Skeletal muscle satellite cell (primary cell): ENCODE results near the gene YBX2.

Source experiments
- H3K27me3 ChIP-seq: 2 replicates; pipeline ENCODE4 v1.7.0; 2013; ENCODE audit warnings: low read length; ENCODE audit not compliant: control insufficient read depth, insufficient read depth
- H3K36me3 ChIP-seq: 2 replicates; pipeline ENCODE4 v1.7.0; 2013; ENCODE audit warnings: mild to moderate bottlenecking, control low read depth, low read length; ENCODE audit not compliant: insufficient read depth
- H3K4me1 ChIP-seq: 2 replicates; pipeline ENCODE4 v1.7.0; 2013; ENCODE audit warnings: low read length; ENCODE audit not compliant: control insufficient read depth, insufficient read depth
- H3K4me2 ChIP-seq: 2 replicates; pipeline ENCODE4 v1.7.0; 2013; ENCODE audit warnings: mild to moderate bottlenecking, low read length
- H3K4me3 ChIP-seq: 2 replicates; pipeline ENCODE4 v1.7.0; 2013; ENCODE audit warnings: low read length
- H3K9ac ChIP-seq: 2 replicates; pipeline ENCODE4 v1.7.0; 2013; ENCODE audit warnings: mild to moderate bottlenecking, low read depth, low read length, moderate library complexity
- H3K9me3 ChIP-seq: replicated peaks from 2 replicates; pipeline ENCODE4 v1.7.0; 2013; ENCODE audit warnings: mild to moderate bottlenecking, control low read depth, low read length

YBX2 gene

DNA sequence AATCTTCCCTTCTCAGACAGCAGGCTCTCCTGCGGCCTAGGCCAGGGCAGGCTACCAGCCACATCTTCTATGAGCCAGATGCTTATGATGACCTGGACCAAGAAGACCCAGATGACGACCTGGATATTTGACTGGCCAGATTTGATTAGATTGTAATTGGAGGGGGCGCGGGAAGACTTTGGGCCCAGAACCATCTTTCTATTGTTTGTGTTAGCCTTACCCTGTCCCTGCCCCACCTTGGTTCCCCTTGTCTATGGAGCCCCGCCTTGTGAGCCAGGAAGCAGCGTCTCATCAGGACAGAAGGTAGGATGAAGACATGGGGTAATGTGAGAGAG lies 34.9 kb downstream of the YBX2 start:
- no peak overlapping the region for H3K4me3 ChIP-seq
- H3K27me3 ChIP-seq: no peaks in the 10 kb centered on the region
- H3K4me1 ChIP-seq: peaks cover 53% of the 10 kb centered on the region
- H3K9ac ChIP-seq: no peak overlapping the region
- H3K36me3 ChIP-seq: peaks cover 28% of the 10 kb centered on the region
- no peaks in the 10 kb centered on the region for H3K9me3 ChIP-seq
- peak overlapping the region; percentile 60 for H3K4me2 ChIP-seq

DNA sequence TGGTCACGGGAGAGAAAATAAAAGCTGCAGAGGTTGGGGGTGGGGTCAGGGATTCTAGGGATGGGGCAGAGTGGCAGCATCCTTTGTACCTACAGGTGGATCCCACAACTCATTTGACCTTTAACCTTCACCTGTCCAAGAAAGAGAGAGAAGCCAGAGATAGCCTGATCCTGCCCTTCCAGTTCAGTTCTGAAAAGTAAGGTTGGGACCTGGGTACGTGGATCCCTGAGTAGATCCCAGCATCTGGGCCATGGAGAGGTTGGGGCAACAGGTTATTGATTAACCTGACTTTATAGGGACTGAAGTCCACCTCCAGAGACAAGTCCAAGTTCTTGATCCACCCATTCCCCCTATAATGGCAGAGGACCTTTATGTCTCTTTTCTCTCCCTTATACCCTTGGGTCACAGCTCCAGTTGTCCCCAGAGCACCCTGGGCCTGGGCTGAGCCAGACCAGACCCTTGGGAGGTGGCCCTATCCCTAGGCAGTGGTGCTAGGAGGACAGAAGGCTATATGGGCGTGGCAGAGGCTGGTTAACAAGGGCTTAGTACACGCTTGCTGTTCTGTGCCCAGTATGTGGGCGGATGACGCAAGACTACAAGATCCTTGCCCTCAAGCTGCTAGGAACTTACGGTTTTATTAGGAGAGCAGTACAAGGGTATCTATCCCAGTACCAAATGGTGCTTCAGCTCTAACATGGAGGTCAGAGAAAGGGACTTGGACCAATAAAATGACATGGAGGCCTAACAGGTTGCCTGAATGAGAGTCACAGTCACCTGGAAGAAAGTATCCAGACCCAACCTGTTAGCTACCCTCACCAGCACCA lies 35.5 kb downstream of the YBX2 start:
- peaks cover 49% of the 10 kb centered on the region for H3K4me1 ChIP-seq

DNA sequence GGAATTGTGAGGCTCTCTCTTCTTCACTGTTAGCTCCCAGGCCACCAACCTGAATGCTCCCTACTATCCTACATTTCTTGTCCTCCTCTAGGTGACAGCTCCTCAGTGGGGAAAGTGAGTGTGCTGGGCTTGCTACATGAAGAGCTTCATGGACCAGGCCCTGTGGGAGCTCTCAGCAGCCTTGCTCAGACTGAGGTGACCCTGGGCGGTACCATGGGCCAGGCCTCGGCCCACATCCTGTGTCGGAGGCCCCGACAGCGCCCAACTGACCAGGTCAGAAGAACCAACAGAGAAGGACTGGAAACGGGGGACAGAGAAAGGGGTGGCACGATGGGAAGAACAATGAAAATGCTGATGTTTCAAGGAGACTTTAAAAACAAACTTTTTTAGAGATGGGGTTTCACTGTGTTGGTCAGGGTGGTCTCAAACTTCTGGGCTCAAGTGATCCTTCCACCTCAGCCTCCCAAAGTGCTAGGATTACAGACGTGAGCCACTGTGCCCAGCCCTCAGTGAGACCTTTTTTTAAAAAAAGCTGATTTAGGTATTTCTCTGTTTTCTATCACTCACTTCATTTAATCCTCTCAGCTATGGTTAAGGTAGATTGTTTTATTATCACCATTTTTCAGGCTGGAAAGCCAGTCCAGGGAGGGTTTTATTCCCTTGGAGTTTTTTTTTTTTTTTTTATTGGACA lies 37.5 kb downstream of the YBX2 start:
- Histone ChIP-seq H3K9ac (no peak overlapping the region), H3K4me2 (no peak overlapping the region), H3K9me3 (no peaks in the 10 kb centered on the region), H3K4me1 (peaks cover 36% of the 10 kb centered on the region), H3K4me3 (no peak overlapping the region), H3K27me3 (no peaks in the 10 kb centered on the region), H3K36me3 (peaks cover 34% of the 10 kb centered on the region)

More for the DNA sequence above, 35.5 kb downstream of the YBX2 start:
- no peak overlapping the region for H3K4me3 ChIP-seq
- H3K36me3 ChIP-seq: peaks cover 33% of the 10 kb centered on the region
- no peaks in the 10 kb centered on the region for H3K9me3 ChIP-seq
- H3K4me2 ChIP-seq: peak overlapping the region; percentile 60
- H3K27me3 ChIP-seq: no peaks in the 10 kb centered on the region
- H3K9ac ChIP-seq: peak overlapping the region; percentile 49

DNA sequence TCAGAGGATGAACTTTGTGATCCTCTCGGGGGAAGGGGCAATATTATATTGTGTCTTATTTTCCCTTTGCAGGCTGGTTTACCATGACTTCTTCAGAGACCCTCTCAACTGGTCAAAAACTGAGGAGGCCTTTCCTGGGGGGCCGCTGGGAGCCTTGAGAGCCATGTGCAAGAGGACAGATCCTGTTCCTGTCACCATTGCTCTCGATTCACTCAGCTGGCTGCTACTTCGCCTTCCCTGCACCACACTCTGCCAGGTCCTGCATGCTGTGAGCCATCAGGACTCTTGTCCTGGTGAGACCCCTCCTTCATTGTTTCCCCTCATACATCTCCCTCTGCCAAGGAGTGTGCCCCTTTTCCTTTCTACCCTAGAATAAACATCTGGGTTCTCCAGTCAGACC lies 39.9 kb downstream of the YBX2 start:
- Histone ChIP-seq H3K9me3 (no peaks in the 10 kb centered on the region), H3K4me3 (no peak overlapping the region), H3K9ac (no peak overlapping the region), H3K27me3 (no peaks in the 10 kb centered on the region), H3K4me1 (peaks cover 26% of the 10 kb centered on the region), H3K4me2 (no peak overlapping the region), H3K36me3 (peaks cover 32% of the 10 kb centered on the region)

DNA sequence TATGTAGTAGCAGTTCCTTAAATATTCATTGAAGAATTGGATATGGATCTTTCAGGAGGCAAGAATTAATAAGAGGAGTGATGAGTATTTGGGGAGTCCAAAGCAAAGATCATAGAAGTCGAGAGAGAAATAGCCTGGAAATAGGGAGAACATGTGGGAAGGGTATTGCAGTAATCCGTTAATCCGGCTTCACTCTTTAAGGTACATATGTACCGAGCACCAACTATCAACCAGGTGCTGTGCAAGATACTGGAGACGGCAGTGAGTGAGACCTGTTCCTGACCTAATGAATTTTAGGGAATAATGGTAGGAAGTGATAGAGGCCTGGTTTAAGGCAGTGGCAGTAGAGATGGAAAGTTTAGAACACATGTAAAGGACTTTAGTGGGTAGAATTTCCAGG lies 41.4 kb downstream of the YBX2 start:
- peaks cover 22% of the 10 kb centered on the region for H3K4me1 ChIP-seq
- H3K4me2 ChIP-seq: peak overlapping the region; percentile 98
- H3K27me3 ChIP-seq: no peaks in the 10 kb centered on the region
- peak overlapping the region; percentile 100 for H3K9ac ChIP-seq
- H3K36me3 ChIP-seq: peaks cover 20% of the 10 kb centered on the region
- H3K4me3 ChIP-seq: peak overlapping the region; percentile 96
- no peaks in the 10 kb centered on the region for H3K9me3 ChIP-seq

DNA sequence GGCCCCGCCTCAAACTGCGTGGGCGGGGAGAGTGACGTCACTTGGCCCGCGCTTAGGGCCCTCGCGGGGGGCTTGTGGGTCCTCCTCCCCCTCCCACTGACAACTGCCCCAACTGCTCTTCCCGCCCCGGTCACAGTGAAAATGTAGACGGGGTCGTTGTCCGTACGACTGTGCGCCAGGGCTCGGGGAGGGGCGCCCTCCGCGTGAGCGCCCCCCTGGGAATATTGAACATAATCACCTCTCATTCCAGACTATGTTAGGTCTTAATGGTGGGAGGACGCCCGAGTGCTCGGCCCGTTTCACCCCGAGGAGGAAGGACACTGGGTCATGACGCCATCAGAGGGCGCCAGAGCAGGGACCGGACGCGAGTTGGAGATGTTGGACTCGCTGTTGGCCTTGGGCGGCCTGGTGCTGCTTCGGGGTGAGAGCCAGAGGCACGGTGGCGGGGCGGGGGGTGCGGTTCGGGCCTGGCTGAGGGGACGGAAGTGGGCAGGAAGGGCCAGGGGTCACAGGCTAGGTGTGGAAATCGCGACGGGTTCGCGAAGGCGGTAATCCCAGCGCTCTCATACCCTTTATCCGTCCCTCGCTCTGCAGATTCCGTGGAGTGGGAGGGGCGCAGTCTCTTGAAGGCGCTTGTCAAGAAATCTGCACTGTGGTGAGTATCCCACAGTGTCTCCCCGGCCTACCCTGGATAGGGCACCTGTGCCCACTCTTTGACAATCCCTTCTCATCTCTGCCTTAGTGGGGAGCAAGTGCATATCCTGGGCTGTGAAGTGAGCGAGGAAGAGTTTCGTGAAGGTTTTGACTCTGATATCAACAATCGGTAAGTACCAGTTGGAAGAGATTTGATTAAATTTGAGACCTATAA lies 42.0 kb downstream of the YBX2 start, which contains the start of gene ELP5:
ELP5 (plus strand) TSS at position 40 of the 868 bp plus-strand sequence; CDS start at position 376, 336 bp downstream.
- H3K36me3 ChIP-seq: peaks cover 20% of the 10 kb centered on the region
- peak within 1 kb of the TSS; percentile 100 for H3K9ac ChIP-seq
- H3K9me3 ChIP-seq: no peaks in the 10 kb centered on the region
- H3K27me3 ChIP-seq: no peaks in the 10 kb centered on the region
- peak within 1 kb of the TSS; percentile 98 for H3K4me2 ChIP-seq
- peaks cover 22% of the 10 kb centered on the region for H3K4me1 ChIP-seq
- H3K4me3 ChIP-seq: peak within 1 kb of the TSS; percentile 96

DNA sequence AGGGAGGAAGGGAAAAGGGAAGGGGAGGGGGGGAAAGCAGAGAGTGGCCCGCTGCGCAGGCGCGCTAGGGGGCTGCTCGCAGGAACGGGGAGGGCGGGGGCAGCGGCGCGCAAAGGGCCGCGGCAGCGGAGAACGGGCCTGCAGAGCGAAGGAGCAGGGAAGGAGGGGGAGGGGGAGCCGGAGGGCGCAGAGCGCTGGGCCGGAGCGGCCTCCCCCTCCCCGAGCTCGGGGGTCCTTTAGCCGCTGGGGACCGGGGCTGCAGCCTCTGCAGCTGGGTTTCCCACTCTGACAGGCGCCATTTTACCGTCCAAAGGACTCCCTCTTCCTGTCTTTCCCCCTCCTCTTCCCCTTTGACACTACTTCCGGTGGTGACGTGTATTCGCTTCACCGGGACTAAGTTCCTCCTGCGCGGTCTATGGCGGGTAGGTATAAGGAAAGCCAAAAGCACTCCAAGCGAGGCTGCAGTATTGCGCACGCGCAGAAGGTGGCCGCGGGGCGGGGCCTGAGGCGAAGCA lies 42.7 kb downstream of the YBX2 start, which contains the start of gene CTDNEP1:
CTDNEP1 (minus strand) TSS at position 74 of the 515 bp plus-strand sequence. CDS start 438 bp downstream, outside the sequence.
- H3K4me3 ChIP-seq: peak within 1 kb of the TSS; percentile 96
- H3K36me3 ChIP-seq: peaks cover 17% of the 10 kb centered on the region
- H3K27me3 ChIP-seq: no peaks in the 10 kb centered on the region
- H3K4me2 ChIP-seq: peak within 1 kb of the TSS; percentile 98
- peak within 1 kb of the TSS; percentile 100 for H3K9ac ChIP-seq
- H3K9me3 ChIP-seq: no peaks in the 10 kb centered on the region
- peaks cover 22% of the 10 kb centered on the region for H3K4me1 ChIP-seq

DNA sequence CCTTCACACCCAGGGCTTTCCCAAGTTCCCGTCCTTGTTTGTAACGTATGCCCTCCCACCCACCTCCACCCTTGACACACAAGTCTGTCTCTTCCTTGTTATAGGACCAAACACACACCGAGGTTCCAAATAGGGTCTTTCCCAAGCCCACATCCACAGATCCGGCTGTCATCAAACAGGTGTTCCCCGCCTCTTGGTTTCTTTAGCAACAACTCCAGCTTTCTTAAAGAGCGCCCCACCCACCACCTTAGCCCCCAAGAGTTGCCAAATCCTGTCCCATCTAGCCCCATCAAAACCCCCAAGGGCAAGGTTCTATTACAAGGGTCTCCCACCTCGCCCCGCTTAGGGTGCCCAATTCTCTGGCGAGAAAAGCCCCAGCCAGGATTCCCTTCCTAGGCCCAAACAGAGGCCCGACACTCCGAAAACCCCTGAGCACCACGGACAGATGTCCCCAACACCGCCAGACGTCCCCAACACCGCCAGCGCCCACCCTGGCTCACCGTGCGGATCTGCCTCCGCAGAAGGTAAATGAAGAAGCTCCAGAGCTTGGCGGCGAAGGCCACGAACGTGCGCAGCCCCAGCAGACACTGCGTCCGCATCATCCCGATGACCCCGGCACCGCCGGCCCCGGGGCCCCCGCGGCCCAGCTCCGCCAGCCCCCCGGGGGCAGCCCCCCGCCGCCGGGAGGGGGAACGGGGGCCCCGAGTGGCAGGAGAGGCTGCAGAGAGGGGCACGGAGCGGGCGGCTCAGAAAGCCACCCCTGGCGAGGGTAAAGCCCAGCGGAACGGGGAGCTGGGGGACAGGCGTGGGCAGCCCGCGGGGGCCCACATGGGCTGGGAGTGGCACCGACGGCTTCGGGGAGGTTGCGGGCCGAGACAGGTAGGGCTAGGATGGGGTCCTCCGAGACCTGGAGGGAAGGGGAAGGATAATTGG lies 43.5 kb downstream of the YBX2 start:
- peak overlapping the region; percentile 93 for H3K4me2 ChIP-seq
- peaks cover 22% of the 10 kb centered on the region for H3K4me1 ChIP-seq
- H3K9me3 ChIP-seq: no peaks in the 10 kb centered on the region
- H3K27me3 ChIP-seq: no peaks in the 10 kb centered on the region
- H3K4me3 ChIP-seq: peak overlapping the region; percentile 96
- H3K9ac ChIP-seq: peak overlapping the region; percentile 100
- H3K36me3 ChIP-seq: peaks cover 19% of the 10 kb centered on the region

DNA sequence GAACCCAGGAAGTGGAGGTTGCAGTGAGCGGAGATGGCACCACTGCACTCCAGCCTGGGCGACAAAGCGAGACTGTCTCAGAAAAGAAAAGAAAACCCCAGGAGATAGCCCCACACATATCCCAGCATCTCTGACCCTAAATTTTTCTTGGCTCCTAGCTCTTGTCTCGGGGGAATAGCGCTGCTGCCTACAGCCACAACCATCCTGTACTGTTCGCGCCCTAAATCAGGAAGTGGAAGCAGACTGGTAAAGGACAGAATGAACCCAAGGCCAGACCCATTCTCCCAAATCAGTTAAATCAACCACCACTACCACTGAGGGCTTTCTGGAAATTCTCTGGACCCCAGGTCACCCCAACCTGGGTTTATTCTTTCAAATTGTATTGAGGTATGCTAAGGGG lies 44.6 kb downstream of the YBX2 start:
- Histone ChIP-seq H3K27me3 (no peaks in the 10 kb centered on the region), H3K4me1 (peaks cover 22% of the 10 kb centered on the region), H3K36me3 (peaks cover 18% of the 10 kb centered on the region), H3K4me2 (peak overlapping the region; percentile 93), H3K9me3 (no peaks in the 10 kb centered on the region), H3K4me3 (peak overlapping the region; percentile 96), H3K9ac (peak overlapping the region; percentile 100)

DNA sequence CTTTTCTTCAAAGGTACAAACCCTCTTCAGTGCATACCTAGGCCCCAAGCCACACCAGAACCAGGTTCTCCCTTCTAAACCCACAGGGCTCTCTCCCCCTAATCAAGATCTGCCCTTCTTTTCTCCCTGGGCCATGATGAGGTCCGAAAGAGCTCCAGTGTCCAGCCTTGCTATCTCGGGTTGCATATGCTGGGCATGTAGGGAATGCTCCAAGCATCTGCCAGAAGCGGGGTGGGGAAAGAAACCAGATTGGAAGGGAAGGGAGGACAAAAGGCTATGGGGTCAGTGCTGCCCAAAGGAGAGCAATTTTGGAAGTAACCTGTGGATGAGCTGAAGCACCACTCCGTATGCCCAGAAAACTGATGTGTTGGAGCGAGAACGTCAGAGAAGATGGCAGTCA lies 45.2 kb downstream of the YBX2 start:
- H3K9me3 ChIP-seq: no peaks in the 10 kb centered on the region
- peak overlapping the region; percentile 0 for H3K9ac ChIP-seq
- no peaks in the 10 kb centered on the region for H3K27me3 ChIP-seq
- peaks cover 12% of the 10 kb centered on the region for H3K36me3 ChIP-seq
- H3K4me1 ChIP-seq: peaks cover 22% of the 10 kb centered on the region
- H3K4me2 ChIP-seq: peak overlapping the region; percentile 93
- H3K4me3 ChIP-seq: no peak overlapping the region
